H1 (cell line): ENCODE data around the gene SLC5A2.

Experiments used
- CREB1 ChIP-seq: IDR thresholded peaks from 2 replicates; pipeline ENCODE4 v1.6.1; 2012; ENCODE audit warnings: inconsistent platforms
- EZH2 ChIP-seq: fragments of 200-600 bp; sonication (generic); IDR thresholded peaks from 2 replicates; pipeline ENCODE4 v1.7.1; 2012; ENCODE audit warnings: low read depth, mild to moderate bottlenecking, moderate library complexity, low read length, inconsistent platforms; ENCODE audit not compliant: severe bottlenecking
- JUND ChIP-seq: IDR thresholded peaks from 2 replicates; pipeline ENCODE4 v1.6.1; 2011; ENCODE audit warnings: mild to moderate bottlenecking, improper control_type of control experiment, low read length
- KDM5A ChIP-seq: fragments of 200-600 bp; IDR thresholded peaks from 2 replicates; pipeline ENCODE4 v1.7.1; 2012; ENCODE audit warnings: mild to moderate bottlenecking, low read length, inconsistent platforms, mixed read lengths
- POLR2AphosphoS5 ChIP-seq: IDR thresholded peaks from 2 replicates; pipeline ENCODE4 v1.6.1; 2011; ENCODE audit warnings: low read depth, low read length
- RAD21 ChIP-seq, 2 experiments: IDR thresholded peaks in 1 of 2; conservative IDR thresholded peaks in 1 of 2; 2 replicates each; pipeline ENCODE4 v1.6.1; 2011; ENCODE audit warnings: low read depth in 2 of 2, low read length in 2 of 2, improper control_type of control experiment in 1 of 2, inconsistent platforms in 1 of 2, mild to moderate bottlenecking in 1 of 2, moderate library complexity in 1 of 2
- RFX5 ChIP-seq: IDR thresholded peaks from 2 replicates; pipeline ENCODE4 v1.6.1; 2011; ENCODE audit warnings: low read depth, low read length, improper control_type of control experiment, borderline replicate concordance
- SP1 ChIP-seq: IDR thresholded peaks from 2 replicates; pipeline ENCODE4 v1.6.1; 2011; ENCODE audit warnings: low read depth, low read length
- TCF12 ChIP-seq: IDR thresholded peaks from 2 replicates; pipeline ENCODE4 v1.6.1; 2011; ENCODE audit warnings: low read depth, mild to moderate bottlenecking, low read length
- YY1 ChIP-seq: IDR thresholded peaks from 2 replicates; pipeline ENCODE4 v1.6.1; 2011; ENCODE audit warnings: low read depth, mild to moderate bottlenecking, low read length
- ZNF274 ChIP-seq: IDR thresholded peaks from 2 replicates; pipeline ENCODE4 v1.7.0; 2012; ENCODE audit warnings: low read length, borderline replicate concordance; ENCODE audit errors: extremely low read depth
- TF ChIP-seq, protein P1 (sequence below): IDR thresholded peaks from 2 replicates; pipeline ENCODE4 v1.6.1; 2012; ENCODE audit warnings: low read length, inconsistent platforms
- TF ChIP-seq, protein P2 (sequence below), 3 experiments: IDR thresholded peaks; 1 replicate in 2 of 3; 2 replicates in 1 of 3; pipeline versions ENCODE4 v1.5.1 to v1.6.1; 2011; ENCODE audit warnings: low read length in 3 of 3, mild to moderate bottlenecking in 3 of 3, inconsistent platforms in 2 of 3, low read depth in 1 of 3, moderate library complexity in 1 of 3; ENCODE audit not compliant: insufficient read depth in 1 of 3; ENCODE audit errors: control extremely low read depth in 1 of 3
- TF ChIP-seq, protein P3 (sequence below): IDR thresholded peaks from 2 replicates; pipeline ENCODE4 v1.6.1; 2011; ENCODE audit warnings: low read depth, mild to moderate bottlenecking, low read length; ENCODE audit not compliant: insufficient read depth

DNA sequence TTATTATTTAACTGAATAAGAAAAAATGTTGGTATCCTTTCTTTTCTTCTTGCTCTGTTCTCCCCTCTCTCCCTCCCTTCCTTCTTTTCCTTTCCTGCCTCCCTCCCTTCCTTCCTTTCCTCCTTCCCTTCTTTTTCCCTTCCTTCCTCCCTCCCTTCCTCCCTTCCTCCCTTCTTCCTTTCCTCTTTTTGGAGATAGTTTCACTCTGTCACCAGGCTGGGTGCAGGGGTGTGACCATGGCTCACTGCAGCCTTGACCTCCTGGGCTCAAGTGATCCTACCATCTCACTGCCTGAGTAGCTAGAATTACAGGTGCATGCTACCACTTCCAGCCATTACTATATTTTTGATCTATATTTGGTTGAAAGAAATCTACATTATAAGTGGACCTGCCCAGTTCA is 31.0 kb downstream of the SLC5A2 start:
- TF ChIP-seq CREB1 (no peak), EZH2 (no peak), RAD21 (IDR thresholded peaks at IDR 0.05 in 1 of 2, conservative IDR thresholded peaks at IDR 0.05 in 1 of 2; ENCODE audit: low read depth in 2 of 2, low read length in 2 of 2) (no peak), RFX5 (no peak), KDM5A (no peak), ZNF274 (no peak), TCF12 (no peak), YY1 (no peak), JUND (no peak), POLR2AphosphoS5 (no peak), SP1 (no peak)
- TF ChIP-seq, protein P1, sequence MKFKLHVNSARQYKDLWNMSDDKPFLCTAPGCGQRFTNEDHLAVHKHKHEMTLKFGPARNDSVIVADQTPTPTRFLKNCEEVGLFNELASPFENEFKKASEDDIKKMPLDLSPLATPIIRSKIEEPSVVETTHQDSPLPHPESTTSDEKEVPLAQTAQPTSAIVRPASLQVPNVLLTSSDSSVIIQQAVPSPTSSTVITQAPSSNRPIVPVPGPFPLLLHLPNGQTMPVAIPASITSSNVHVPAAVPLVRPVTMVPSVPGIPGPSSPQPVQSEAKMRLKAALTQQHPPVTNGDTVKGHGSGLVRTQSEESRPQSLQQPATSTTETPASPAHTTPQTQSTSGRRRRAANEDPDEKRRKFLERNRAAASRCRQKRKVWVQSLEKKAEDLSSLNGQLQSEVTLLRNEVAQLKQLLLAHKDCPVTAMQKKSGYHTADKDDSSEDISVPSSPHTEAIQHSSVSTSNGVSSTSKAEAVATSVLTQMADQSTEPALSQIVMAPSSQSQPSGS, result no peak
- TF ChIP-seq, protein P2, sequence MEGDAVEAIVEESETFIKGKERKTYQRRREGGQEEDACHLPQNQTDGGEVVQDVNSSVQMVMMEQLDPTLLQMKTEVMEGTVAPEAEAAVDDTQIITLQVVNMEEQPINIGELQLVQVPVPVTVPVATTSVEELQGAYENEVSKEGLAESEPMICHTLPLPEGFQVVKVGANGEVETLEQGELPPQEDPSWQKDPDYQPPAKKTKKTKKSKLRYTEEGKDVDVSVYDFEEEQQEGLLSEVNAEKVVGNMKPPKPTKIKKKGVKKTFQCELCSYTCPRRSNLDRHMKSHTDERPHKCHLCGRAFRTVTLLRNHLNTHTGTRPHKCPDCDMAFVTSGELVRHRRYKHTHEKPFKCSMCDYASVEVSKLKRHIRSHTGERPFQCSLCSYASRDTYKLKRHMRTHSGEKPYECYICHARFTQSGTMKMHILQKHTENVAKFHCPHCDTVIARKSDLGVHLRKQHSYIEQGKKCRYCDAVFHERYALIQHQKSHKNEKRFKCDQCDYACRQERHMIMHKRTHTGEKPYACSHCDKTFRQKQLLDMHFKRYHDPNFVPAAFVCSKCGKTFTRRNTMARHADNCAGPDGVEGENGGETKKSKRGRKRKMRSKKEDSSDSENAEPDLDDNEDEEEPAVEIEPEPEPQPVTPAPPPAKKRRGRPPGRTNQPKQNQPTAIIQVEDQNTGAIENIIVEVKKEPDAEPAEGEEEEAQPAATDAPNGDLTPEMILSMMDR (IDR thresholded peaks at IDR 0.05; ENCODE audit: control extremely low read depth in 1 of 3, insufficient read depth in 1 of 3, low read depth in 1 of 3, low read length in 3 of 3), result no peak
- TF ChIP-seq, protein P3, sequence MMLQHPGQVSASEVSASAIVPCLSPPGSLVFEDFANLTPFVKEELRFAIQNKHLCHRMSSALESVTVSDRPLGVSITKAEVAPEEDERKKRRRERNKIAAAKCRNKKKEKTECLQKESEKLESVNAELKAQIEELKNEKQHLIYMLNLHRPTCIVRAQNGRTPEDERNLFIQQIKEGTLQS, result no peak
